ENCODE data around the gene HGD.

DNA sequence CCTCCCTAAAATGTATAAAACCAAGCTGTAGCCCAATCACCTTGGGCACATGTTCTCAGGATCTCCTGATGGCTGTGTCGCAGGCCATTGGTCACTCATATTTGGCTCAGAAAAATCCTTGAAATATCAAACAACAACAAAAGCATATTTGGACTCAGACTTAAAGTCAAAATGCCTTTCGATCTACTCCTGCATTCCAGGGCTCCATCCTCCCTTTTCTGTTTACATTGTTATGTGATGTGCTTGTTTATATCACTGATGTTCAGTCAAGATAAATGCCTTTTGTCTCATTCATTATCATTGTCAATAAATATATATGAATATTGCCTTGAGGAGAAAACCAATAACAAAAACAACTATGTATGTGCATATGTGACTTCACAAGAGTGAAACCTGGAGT lies 31.7 kb downstream of the HGD start:
- TF ChIP-seq, protein P1, sequence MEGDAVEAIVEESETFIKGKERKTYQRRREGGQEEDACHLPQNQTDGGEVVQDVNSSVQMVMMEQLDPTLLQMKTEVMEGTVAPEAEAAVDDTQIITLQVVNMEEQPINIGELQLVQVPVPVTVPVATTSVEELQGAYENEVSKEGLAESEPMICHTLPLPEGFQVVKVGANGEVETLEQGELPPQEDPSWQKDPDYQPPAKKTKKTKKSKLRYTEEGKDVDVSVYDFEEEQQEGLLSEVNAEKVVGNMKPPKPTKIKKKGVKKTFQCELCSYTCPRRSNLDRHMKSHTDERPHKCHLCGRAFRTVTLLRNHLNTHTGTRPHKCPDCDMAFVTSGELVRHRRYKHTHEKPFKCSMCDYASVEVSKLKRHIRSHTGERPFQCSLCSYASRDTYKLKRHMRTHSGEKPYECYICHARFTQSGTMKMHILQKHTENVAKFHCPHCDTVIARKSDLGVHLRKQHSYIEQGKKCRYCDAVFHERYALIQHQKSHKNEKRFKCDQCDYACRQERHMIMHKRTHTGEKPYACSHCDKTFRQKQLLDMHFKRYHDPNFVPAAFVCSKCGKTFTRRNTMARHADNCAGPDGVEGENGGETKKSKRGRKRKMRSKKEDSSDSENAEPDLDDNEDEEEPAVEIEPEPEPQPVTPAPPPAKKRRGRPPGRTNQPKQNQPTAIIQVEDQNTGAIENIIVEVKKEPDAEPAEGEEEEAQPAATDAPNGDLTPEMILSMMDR (IDR thresholded peaks at IDR 0.05) = no peak
- TF ChIP-seq POLR2AphosphoS5 (IDR thresholded peaks at IDR 0.05) = no peak
